Thyroid gland (tissue), 4 donors: ENCODE data around the gene OGDHL.

Experiments
- POLR2A ChIP-seq, 2 donors: fragments of 450-650 bp; IDR thresholded peaks; one replicate each; pipeline ENCODE4 v1.6.1; 2017; ENCODE audit warnings: antibody characterized with exemption in 2 of 2, mild to moderate bottlenecking in 2 of 2, moderate library complexity in 1 of 2
- TF ChIP-seq, protein P1 (sequence below), 6 experiments: fragments of 200-600 bp in 3 of 6; fragments of 450-650 bp in 3 of 6; sonication (generic) in 3 of 6; IDR thresholded peaks; one replicate each; pipeline ENCODE4 v1.5.1; 2016 to 2019; ENCODE audit warnings: antibody characterized with exemption in 6 of 6, mild to moderate bottlenecking in 2 of 6, inconsistent platforms in 1 of 6, moderate library complexity in 1 of 6

DNA sequence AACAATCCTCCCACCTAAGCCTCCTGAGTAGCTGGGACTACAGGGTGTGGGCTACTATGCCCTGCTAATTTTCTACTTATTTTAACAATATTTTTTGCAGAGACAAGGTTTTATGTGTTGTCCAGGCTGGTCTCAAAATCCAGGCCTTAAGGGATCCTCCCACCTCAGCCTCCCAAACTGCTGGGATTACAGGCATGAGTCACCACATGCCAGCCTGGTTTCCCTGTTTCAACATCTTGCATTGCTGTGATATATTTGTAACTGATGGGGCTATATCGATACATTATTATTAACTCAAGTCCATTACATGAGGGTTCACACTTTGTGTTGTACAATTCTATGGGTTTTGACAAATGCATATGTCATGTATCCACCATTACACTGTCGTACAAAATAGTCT is 41.9 kb upstream of the OGDHL start:
- TF ChIP-seq POLR2A (IDR thresholded peaks at IDR 0.05) = no peak
- TF ChIP-seq, protein P1, sequence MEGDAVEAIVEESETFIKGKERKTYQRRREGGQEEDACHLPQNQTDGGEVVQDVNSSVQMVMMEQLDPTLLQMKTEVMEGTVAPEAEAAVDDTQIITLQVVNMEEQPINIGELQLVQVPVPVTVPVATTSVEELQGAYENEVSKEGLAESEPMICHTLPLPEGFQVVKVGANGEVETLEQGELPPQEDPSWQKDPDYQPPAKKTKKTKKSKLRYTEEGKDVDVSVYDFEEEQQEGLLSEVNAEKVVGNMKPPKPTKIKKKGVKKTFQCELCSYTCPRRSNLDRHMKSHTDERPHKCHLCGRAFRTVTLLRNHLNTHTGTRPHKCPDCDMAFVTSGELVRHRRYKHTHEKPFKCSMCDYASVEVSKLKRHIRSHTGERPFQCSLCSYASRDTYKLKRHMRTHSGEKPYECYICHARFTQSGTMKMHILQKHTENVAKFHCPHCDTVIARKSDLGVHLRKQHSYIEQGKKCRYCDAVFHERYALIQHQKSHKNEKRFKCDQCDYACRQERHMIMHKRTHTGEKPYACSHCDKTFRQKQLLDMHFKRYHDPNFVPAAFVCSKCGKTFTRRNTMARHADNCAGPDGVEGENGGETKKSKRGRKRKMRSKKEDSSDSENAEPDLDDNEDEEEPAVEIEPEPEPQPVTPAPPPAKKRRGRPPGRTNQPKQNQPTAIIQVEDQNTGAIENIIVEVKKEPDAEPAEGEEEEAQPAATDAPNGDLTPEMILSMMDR (IDR thresholded peaks at IDR 0.05) = no peak
